Measurements from ENCODE around the gene ALK.

Gene ALK

GRCh38 chr2:29742656-29743055, 178.7 kb downstream of the ALK start:
- peak in 10 of 42 donors; percentile 7 to 49 (median 16) for DNase-seq
- intact Hi-C loops (cut with DNase I): no loop called here

DNA sequence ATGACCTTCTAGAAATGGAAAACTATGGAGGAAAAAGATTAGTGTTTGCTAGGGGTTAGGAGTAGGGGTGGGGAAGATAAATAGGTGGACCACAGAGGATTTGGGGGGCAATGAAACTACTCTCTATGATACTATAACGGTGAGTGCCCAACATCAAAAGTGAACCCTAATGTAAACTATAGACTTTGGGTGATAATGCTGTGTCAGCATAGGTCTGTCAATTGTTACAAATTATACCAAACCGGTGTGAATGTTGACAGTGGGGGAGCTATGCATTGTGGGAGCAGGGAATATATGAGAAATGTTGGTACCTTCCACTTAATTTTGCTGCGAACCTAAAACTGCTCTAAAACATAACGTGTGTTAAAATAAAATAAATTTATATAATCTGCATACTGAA, 180.3 kb downstream of the ALK start:
- no peak for DNase-seq
- intact Hi-C loops (cut with DNase I): no loop called here

GRCh38 chr2:29733965-29734364, 187.4 kb downstream of the ALK start:
- intact Hi-C loops (cut with DNase I): no loop called here
- no peak for DNase-seq

- DNase-seq: no peak
- intact Hi-C loops (cut with DNase I): no loop called here
Measured at GRCh38 chr2:29733213-29733612, 188.2 kb downstream of the ALK start.

DNA sequence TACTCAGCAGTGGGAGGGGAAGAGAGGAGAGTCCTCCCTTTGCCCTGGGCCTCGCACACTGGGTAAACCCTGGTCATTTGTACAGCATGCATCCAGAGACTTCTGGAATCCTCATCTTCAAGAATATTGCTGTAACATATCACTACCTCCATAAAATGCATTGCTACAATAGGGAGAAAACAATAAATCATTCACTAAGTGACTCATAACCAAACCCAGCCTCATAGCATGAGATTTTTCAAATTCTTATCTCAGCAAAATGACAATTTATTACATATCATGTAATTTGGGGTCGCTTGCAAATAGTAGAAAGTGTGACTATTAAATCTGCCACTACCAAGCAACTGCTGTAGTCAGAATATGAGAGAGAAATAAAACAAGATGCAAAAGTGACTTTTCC, 189.4 kb downstream of the ALK start:
- no peak for DNase-seq
- intact Hi-C loops (cut with DNase I): no loop called here

- intact Hi-C loops (cut with DNase I): no loop called here
- DNase-seq: no peak
Measured at GRCh38 chr2:29729932-29730331, 191.5 kb downstream of the ALK start.

- no peak for DNase-seq
- intact Hi-C loops (cut with DNase I): no loop called here
Measured at GRCh38 chr2:29729401-29729800, 192.0 kb downstream of the ALK start.

- intact Hi-C loops (cut with DNase I): no loop called here
- no peak for DNase-seq
Measured at GRCh38 chr2:29726976-29727375, 194.4 kb downstream of the ALK start.

GRCh38 chr2:29725610-29726009, 195.8 kb downstream of the ALK start:
- intact Hi-C loops (cut with DNase I): no loop called here
- DNase-seq: no peak

DNA sequence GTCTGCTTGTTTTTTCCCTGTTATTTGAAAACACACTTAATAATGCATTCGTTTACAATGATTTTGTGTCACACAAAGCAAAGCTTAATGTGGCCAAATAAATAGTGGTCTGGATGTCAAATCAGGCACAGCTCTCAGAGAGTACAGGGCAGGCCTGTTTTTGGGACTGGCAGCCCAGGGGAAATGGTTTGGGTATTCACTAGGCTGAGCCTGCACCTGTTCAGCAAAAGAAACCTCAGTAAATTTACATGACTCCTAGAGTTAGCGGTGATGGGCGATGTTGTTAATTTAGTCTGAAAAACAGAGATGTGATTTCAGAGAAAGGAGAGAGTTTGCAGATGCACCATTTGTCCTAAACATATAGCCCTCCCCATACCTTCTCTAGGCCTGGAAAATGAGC, 197.1 kb downstream of the ALK start:
- DNase-seq: no peak
- intact Hi-C loops (cut with DNase I): no loop called here

DNA sequence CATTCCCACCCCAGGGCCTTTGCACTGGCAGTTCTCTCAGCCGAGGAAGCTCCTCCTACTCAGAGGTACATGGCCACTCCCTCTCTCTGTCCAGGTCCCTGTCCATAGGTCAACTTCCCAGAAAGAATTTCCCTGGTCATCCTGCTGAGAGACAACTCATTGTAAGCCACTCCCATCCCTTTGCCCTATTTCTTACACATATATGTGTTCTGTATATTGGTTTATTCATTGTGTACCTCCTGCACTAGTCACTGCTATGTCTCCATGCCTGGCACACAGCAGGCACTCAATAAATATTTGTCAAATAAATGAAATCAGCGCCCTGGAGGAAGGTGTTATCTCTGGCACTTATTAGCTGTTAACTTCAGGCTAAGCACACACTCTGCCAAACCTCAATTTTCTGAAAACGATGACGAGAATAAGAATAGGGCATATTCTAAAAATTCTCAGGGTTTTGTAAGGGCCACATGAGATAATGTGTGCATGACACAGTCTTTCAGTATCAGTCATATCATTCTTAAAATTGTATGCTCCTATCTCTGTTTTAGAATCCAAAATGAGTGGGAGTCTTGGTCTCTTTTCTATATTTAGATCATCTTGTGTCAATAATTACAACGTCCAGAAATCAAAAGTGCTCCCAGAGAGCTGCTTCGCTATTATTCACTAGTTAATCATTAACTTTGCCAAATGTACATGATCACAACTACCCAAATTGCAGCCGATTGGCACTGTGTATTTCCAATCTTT, 198.0 kb downstream of the ALK start:
- no peak for DNase-seq
- intact Hi-C loops (cut with DNase I): no loop called here

GRCh38 chr2:29719639-29720038, 201.7 kb downstream of the ALK start:
- intact Hi-C loops (cut with DNase I): no loop called here
- DNase-seq: no peak

GRCh38 chr2:29718076-29718686, 203.2 kb downstream of the ALK start:
- no peak for DNase-seq
- intact Hi-C loops (cut with DNase I): no loop called here

DNA sequence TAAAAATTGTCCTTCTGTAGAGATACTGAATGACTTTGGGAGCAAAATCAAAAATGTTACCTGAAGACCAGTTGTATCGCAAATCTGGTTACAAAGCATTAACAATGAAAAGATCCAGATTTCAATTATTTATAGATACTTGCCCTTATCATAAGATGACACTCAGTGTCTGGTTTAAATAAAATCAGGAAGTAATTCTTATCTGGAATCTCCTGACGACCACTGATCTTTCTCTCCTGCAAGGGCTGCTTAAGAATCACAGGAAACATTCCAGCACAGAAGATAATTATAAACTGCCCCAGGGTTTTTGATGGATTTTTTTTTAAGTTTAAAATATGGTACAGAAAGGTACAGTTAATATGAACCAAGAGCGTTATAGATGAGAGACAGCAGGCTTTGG, 205.7 kb downstream of the ALK start:
- DNase-seq: no peak
- intact Hi-C loops (cut with DNase I): no loop called here

DNA sequence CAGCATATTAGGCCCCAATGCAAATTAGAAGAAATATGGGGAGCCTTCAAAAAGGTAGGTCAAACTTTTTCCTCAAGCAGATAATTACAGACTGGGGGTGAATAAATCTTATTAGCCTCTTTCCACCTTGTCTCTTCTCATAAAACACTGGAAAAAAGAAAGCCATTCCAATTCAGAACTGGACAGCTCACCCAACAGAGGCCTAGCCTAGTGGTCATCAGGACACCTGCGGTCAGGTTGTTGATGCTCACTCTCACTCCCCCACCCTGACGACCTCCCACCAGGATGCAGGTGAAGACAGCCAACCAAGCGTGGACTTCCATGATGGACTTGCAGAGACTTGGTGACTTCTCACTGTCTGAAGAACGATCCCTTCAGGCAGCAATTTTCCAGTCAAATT, 207.1 kb downstream of the ALK start:
- intact Hi-C loops (cut with DNase I): no loop called here
- DNase-seq: no peak

DNA sequence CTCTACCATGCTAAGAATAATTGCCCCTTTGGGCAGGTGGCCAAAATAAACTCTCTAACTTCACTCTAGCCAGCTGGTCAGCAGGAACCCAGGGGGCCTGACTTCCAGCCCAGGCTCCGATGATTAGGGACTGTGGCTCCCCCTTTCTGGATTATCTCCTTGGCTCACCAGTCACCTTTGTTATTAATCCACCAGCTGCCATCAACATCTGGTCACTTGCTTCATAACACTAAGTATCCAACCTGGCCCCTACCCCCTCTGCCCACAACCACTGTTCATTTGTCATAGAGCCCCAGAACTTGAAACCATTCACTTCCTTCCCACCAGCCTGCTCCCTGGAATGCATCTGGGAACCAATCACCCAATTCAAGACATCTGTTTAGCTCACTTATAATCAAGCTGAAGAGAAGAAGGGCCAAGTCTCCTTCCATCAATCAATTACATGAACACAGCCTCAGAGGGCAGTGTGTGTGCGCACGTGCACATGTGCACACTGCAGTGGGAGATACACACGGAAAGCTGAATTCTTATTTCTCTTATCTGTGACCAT, 215.1 kb downstream of the ALK start:
- DNase-seq: no peak
- intact Hi-C loops (cut with DNase I): no loop called here

DNA sequence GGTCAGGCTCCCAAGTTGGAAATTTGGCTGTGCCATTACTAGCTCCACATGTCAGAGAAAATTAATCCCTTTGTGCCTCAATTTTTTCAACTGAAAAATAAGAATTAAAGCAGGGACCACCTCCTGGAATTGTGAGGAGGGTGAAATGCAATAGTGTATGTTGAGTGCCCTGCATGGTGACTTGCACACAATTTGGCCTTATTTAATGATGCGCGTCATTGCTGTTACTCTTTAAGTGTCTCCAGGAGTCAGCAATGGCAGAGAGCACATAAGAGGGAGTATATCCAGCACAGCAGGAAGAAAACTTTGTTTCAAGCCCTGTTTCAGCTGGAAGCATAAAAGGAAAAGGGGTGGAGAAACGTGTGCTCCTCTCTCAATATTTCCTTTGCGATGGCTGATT, 215.8 kb downstream of the ALK start:
- DNase-seq: no peak
- intact Hi-C loops (cut with DNase I): no loop called here

DNA sequence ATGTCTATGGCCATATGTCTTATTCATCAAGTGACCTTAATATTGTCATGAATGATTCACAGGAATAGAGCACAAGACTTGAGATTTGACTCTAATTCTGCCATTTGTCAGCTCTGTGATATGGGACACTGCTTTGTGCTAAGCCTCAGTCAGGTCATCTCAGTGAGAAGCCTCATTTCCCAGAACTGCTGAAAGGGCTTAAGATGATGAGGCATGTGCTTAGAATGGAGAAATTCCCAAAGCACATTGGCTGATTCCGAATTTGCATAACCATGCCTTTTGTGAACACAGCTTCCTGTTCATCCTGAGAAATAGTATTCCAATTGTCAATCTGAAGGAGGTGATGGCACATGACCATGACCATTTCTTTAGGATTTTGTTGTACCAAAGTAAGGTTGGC, 218.1 kb downstream of the ALK start:
- intact Hi-C loops (cut with DNase I): no loop called here

DNA sequence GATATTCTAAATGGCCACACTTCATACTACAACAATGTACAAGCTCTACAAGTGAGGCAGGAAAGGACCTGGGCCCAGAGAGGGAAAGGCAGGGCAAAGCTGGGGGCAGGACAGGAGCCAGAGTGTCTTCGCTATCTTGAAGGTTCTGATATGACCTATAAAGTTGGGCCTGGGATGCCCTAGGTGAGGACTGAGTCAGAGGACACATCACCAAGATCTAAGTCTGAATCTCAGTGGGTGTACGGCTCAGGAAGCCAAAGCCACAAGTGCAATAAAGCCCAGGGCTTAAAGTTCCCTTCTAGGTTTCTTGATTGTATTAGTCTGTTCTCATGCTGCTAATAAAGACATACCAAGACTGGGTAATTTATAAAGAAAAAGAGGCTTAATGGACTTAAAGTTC, 219.1 kb downstream of the ALK start:
- no peak for DNase-seq
- intact Hi-C loops (cut with DNase I): no loop called here

More for the DNA sequence above, 218.1 kb downstream of the ALK start:
- DNase-seq: no peak

GRCh38 chr2:29700560-29700959, 220.8 kb downstream of the ALK start:
- DNase-seq: no peak
- intact Hi-C loops (cut with DNase I): no loop called here

GRCh38 chr2:29699045-29699444, 222.3 kb downstream of the ALK start:
- intact Hi-C loops (cut with DNase I): no loop called here
- DNase-seq: no peak
